GM12878 (cell line): ENCODE results near the gene LBHD1. TPM values are rescaled to one million over a fixed set of nuclear protein-coding genes. Genes with fewer than 3 reads are reported as not detected.

Experiments used
- ATF7 ChIP-seq: fragments of 450-650 bp; IDR thresholded peaks from 2 replicates; pipeline ENCODE4 v1.6.1; 2016; ENCODE audit warnings: low read depth, mild to moderate bottlenecking
- CBFB ChIP-seq: IDR thresholded peaks from 2 replicates; pipeline ENCODE4 v1.6.1; 2016; ENCODE audit warnings: antibody characterized with exemption, low read depth
- CBX3 ChIP-seq: fragments of 200-600 bp; sonication (generic); IDR thresholded peaks from 2 replicates; pipeline ENCODE4 v1.6.1; 2016; ENCODE audit warnings: low read depth, borderline replicate concordance
- CREM ChIP-seq: IDR thresholded peaks from 2 replicates; pipeline ENCODE4 v1.6.1; 2014; ENCODE audit warnings: antibody characterized with exemption, low read depth
- ETV6 ChIP-seq, 2 experiments: fragments of 450-650 bp in 1 of 2; IDR thresholded peaks in 1 of 2; conservative IDR thresholded peaks in 1 of 2; 2 replicates each; pipeline ENCODE4 v1.6.1; 2014; ENCODE audit warnings: antibody characterized with exemption in 1 of 2, borderline replicate concordance in 1 of 2, low read depth in 1 of 2, mild to moderate bottlenecking in 1 of 2, moderate library complexity in 1 of 2
- JUNB ChIP-seq: IDR thresholded peaks from 2 replicates; pipeline ENCODE4 v1.6.1; 2016; ENCODE audit warnings: antibody characterized with exemption, mild to moderate bottlenecking
- MTA2 ChIP-seq: fragments of 450-650 bp; IDR thresholded peaks from 2 replicates; pipeline ENCODE4 v1.6.1; 2016; ENCODE audit warnings: low read depth, mild to moderate bottlenecking, moderate library complexity
- MTA3 ChIP-seq: IDR thresholded peaks from 2 replicates; pipeline ENCODE4 v1.6.1; 2012; ENCODE audit warnings: low read length, inconsistent platforms, borderline replicate concordance
- MXI1 ChIP-seq: fragments of 150-350 bp; IDR thresholded peaks from 2 replicates; pipeline ENCODE4 v1.6.1; 2011; ENCODE audit warnings: low read depth, mild to moderate bottlenecking, inconsistent platforms, low read length, improper control_type of control experiment
- NFIC ChIP-seq: IDR thresholded peaks from 2 replicates; pipeline ENCODE4 v1.6.1; 2012; ENCODE audit warnings: low read depth, mild to moderate bottlenecking, inconsistent platforms, low read length, moderate library complexity
- NR2C1 ChIP-seq: fragments of 450-650 bp; IDR thresholded peaks from 2 replicates; pipeline ENCODE4 v1.6.1; 2017; ENCODE audit warnings: antibody characterized with exemption, mild to moderate bottlenecking, moderate library complexity
- PAX5 ChIP-seq: IDR thresholded peaks from 2 replicates; pipeline ENCODE4 v1.6.1; 2011; ENCODE audit warnings: low read depth, low read length, borderline replicate concordance
- RAD51 ChIP-seq: fragments of 450-650 bp; IDR thresholded peaks from 2 replicates; pipeline ENCODE4 v1.6.1; 2016; ENCODE audit warnings: moderate library complexity, mild to moderate bottlenecking, inconsistent platforms
- SMARCA5 ChIP-seq: fragments of 450-650 bp; IDR thresholded peaks from 2 replicates; pipeline ENCODE4 v1.6.1; 2017; ENCODE audit warnings: mild to moderate bottlenecking
- SPI1 ChIP-seq: IDR thresholded peaks from 2 replicates; pipeline ENCODE4 v1.6.1; 2011; ENCODE audit warnings: low read depth, mild to moderate bottlenecking, low read length, moderate library complexity, borderline replicate concordance; ENCODE audit not compliant: insufficient read depth
- STAT1 ChIP-seq: fragments of 450-650 bp; conservative IDR thresholded peaks from 2 replicates; pipeline ENCODE4 v1.6.1; 2014; ENCODE audit warnings: antibody characterized with exemption, mild to moderate bottlenecking
- ZZZ3 ChIP-seq: IDR thresholded peaks from 2 replicates; pipeline ENCODE4 v1.6.1; 2011; ENCODE audit warnings: low read depth; ENCODE audit not compliant: control insufficient read depth, insufficient read length
- polyA plus RNA-seq, 11 experiments: library from polyadenylated mRNA; depleted of rRNA in 4 of 11; unstranded in 6 of 11; stranded (reverse) in 5 of 11; fragments of >200 nt; fragmentation: Nextera tagmentation in 4 of 11; fragmentation: Illumina TruSeq in 1 of 11; extraction: Ambion mirVana in 4 of 11; extraction: Trizol in 1 of 11; gene quantifications; 1 replicate in 1 of 11; 2 replicates in 10 of 11; pipeline versions ENCODE4 v1.2.1 to v1.2.3, GENCODE V29; 2011 to 2016; ENCODE audit warnings: inconsistent platforms in 2 of 11, missing spikeins in 2 of 11, low read depth in 1 of 11
- total RNA-seq, 4 experiments: library from RNA; depleted of rRNA in 3 of 4; stranded (reverse); fragments of >200 nt in 3 of 4; fragmentation: Illumina TruSeq in 1 of 4; extraction: Trizol in 1 of 4; gene quantifications; 2 replicates each; pipeline versions ENCODE4 v1.2.1 to v1.2.3, GENCODE V29; 2013 to 2021
- TF ChIP-seq, protein P1 (sequence below): fragments of 150-350 bp; IDR thresholded peaks from 2 replicates; pipeline ENCODE4 v1.6.1; 2016; ENCODE audit warnings: low read depth, low read length
- TF ChIP-seq, protein P2 (sequence below): fragments of 450-650 bp; IDR thresholded peaks from 2 replicates; pipeline ENCODE4 v1.6.1; 2017; ENCODE audit warnings: mild to moderate bottlenecking, moderate library complexity
- TF ChIP-seq, protein P3 (sequence below): IDR thresholded peaks from 2 replicates; pipeline ENCODE4 v1.6.1; 2011; ENCODE audit warnings: low read depth, mild to moderate bottlenecking, low read length, moderate library complexity, borderline replicate concordance; ENCODE audit errors: extremely low read depth
- TF ChIP-seq, protein P4 (sequence below): IDR thresholded peaks from 2 replicates; pipeline ENCODE4 v1.6.1; 2012; ENCODE audit warnings: low read depth, low read length, improper control_type of control experiment

Gene LBHD1
- total and polyA plus RNA-seq, 10 of the 15 experiments (the other 5 are each of a cell fraction or from before 2014, with no cell fraction given), result 0.79 to 12.0 (median 7.6) TPM

DNA sequence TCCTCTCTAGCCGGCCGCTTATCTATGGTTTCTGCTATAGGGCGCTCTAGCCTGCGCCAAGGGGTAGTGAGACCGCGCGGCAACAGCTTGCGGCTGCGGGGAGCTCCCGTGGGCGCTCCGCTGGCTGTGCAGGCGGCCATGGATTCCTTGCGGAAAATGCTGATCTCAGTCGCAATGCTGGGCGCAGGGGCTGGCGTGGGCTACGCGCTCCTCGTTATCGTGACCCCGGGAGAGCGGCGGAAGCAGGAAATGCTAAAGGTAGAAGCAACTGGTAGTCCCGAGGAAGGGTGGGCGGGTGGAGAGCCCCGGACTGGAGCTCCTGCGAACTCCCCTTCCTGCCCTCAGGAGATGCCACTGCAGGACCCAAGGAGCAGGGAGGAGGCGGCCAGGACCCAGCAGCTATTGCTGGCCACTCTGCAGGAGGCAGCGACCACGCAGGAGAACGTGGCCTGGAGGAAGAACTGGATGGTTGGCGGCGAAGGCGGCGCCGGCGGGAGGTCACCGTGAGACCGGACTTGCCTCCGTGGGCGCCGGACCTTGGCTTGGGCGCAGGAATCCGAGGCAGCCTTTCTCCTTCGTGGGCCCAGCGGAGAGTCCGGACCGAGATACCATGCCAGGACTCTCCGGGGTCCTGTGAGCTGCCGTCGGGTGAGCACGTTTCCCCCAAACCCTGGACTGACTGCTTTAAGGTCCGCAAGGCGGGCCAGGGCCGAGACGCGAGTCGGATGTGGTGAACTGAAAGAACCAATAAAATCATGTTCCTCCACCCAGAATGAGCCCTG is at the start of gene LBHD1, which contains the start of gene UQCC3 (continued):
- TF ChIP-seq, protein P1, sequence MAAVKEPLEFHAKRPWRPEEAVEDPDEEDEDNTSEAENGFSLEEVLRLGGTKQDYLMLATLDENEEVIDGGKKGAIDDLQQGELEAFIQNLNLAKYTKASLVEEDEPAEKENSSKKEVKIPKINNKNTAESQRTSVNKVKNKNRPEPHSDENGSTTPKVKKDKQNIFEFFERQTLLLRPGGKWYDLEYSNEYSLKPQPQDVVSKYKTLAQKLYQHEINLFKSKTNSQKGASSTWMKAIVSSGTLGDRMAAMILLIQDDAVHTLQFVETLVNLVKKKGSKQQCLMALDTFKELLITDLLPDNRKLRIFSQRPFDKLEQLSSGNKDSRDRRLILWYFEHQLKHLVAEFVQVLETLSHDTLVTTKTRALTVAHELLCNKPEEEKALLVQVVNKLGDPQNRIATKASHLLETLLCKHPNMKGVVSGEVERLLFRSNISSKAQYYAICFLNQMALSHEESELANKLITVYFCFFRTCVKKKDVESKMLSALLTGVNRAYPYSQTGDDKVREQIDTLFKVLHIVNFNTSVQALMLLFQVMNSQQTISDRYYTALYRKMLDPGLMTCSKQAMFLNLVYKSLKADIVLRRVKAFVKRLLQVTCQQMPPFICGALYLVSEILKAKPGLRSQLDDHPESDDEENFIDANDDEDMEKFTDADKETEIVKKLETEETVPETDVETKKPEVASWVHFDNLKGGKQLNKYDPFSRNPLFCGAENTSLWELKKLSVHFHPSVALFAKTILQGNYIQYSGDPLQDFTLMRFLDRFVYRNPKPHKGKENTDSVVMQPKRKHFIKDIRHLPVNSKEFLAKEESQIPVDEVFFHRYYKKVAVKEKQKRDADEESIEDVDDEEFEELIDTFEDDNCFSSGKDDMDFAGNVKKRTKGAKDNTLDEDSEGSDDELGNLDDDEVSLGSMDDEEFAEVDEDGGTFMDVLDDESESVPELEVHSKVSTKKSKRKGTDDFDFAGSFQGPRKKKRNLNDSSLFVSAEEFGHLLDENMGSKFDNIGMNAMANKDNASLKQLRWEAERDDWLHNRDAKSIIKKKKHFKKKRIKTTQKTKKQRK, result no peak
- no peak for TF ChIP-seq SMARCA5
- 0 out of 4 replicates have a peak, but pooled peaks of 1 of the 2 experiments have one; percentile 48 for TF ChIP-seq ETV6 (conservative IDR thresholded peaks at IDR 0.05 in 1 of 2, IDR thresholded peaks at IDR 0.05 in 1 of 2; ENCODE audit: borderline replicate concordance in 1 of 2, low read depth in 1 of 2)
- no peak for TF ChIP-seq ATF7
- TF ChIP-seq NR2C1, result peak; percentile 88
- no peak for TF ChIP-seq JUNB
- 0 out of 2 replicates have a peak, but pooled peaks have one; percentile 7 for TF ChIP-seq MXI1
- 0 out of 2 replicates have a peak, but pooled peaks have one; percentile 56 for TF ChIP-seq STAT1
- TF ChIP-seq, protein P2, sequence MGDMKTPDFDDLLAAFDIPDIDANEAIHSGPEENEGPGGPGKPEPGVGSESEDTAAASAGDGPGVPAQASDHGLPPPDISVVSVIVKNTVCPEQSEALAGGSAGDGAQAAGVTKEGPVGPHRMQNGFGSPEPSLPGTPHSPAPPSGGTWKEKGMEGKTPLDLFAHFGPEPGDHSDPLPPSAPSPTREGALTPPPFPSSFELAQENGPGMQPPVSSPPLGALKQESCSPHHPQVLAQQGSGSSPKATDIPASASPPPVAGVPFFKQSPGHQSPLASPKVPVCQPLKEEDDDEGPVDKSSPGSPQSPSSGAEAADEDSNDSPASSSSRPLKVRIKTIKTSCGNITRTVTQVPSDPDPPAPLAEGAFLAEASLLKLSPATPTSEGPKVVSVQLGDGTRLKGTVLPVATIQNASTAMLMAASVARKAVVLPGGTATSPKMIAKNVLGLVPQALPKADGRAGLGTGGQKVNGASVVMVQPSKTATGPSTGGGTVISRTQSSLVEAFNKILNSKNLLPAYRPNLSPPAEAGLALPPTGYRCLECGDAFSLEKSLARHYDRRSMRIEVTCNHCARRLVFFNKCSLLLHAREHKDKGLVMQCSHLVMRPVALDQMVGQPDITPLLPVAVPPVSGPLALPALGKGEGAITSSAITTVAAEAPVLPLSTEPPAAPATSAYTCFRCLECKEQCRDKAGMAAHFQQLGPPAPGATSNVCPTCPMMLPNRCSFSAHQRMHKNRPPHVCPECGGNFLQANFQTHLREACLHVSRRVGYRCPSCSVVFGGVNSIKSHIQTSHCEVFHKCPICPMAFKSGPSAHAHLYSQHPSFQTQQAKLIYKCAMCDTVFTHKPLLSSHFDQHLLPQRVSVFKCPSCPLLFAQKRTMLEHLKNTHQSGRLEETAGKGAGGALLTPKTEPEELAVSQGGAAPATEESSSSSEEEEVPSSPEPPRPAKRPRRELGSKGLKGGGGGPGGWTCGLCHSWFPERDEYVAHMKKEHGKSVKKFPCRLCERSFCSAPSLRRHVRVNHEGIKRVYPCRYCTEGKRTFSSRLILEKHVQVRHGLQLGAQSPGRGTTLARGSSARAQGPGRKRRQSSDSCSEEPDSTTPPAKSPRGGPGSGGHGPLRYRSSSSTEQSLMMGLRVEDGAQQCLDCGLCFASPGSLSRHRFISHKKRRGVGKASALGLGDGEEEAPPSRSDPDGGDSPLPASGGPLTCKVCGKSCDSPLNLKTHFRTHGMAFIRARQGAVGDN, result no peak
- TF ChIP-seq, protein P3, sequence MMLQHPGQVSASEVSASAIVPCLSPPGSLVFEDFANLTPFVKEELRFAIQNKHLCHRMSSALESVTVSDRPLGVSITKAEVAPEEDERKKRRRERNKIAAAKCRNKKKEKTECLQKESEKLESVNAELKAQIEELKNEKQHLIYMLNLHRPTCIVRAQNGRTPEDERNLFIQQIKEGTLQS, result no peak
- no peak for TF ChIP-seq RAD51
- TF ChIP-seq CBX3, result no peak
- TF ChIP-seq, protein P4, sequence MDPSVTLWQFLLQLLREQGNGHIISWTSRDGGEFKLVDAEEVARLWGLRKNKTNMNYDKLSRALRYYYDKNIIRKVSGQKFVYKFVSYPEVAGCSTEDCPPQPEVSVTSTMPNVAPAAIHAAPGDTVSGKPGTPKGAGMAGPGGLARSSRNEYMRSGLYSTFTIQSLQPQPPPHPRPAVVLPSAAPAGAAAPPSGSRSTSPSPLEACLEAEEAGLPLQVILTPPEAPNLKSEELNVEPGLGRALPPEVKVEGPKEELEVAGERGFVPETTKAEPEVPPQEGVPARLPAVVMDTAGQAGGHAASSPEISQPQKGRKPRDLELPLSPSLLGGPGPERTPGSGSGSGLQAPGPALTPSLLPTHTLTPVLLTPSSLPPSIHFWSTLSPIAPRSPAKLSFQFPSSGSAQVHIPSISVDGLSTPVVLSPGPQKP, result no peak
- peak; percentile 40 for TF ChIP-seq CREM
- TF ChIP-seq MTA3, result no peak; the same call in 1 of the 2 replicates
- TF ChIP-seq CBFB, result peak; percentile 84
- 0 out of 2 replicates have a peak, but pooled peaks have one; percentile 15 for TF ChIP-seq PAX5
- TF ChIP-seq ZZZ3, result no peak
- TF ChIP-seq MTA2, result 0 out of 2 replicates have a peak, but pooled peaks have one; percentile 36
- TF ChIP-seq SPI1, result no peak
- no peak for TF ChIP-seq NFIC
